Measurements from ENCODE around the gene FOXP1. TPM values are rescaled to one million over a fixed set of nuclear protein-coding genes. Genes with fewer than 3 reads are reported as not detected.

FOXP1 gene
- total and polyA plus RNA-seq, 2 of the 13 experiments (the other 11 are each of a cell fraction or from before 2014, with no cell fraction given), result 40.4 to 59.0 TPM

- TF ChIP-seq PATZ1 (CRISPR knock-in tag; IDR thresholded peaks at IDR 0.05), result no peak
- no peak for TF ChIP-seq ZNF839 (CRISPR knock-in tag; IDR thresholded peaks at IDR 0.05; ENCODE audit: borderline replicate concordance)
- TF ChIP-seq NR2F6 (IDR thresholded peaks at IDR 0.05), result no peak
- 0 out of 2 replicates have a peak, but pooled peaks have one; percentile 32 for TF ChIP-seq NR2F6 (CRISPR knock-in tag; IDR thresholded peaks at IDR 0.05)
- TF ChIP-seq CENPX (CRISPR knock-in tag; IDR thresholded peaks at IDR 0.05), result no peak
- TF ChIP-seq FOXA3 (CRISPR knock-in tag; IDR thresholded peaks at IDR 0.05), result peak; percentile 68
- TF ChIP-seq ZSCAN22 (CRISPR knock-in tag; IDR thresholded peaks at IDR 0.05), result no peak
- TF ChIP-seq ZNF724P (CRISPR knock-in tag; IDR thresholded peaks at IDR 0.05; ENCODE audit: borderline replicate concordance), result no peak
- TF ChIP-seq SAP130 (CRISPR knock-in tag; IDR thresholded peaks at IDR 0.05; ENCODE audit: low read depth), result peak; percentile 38
- TF ChIP-seq NKX3-1 (CRISPR knock-in tag; IDR thresholded peaks at IDR 0.05), result no peak
- peak; percentile 41; the same call in 1 of the 2 replicates for TF ChIP-seq FOSL2 (CRISPR knock-in tag; IDR thresholded peaks at IDR 0.05)
- TF ChIP-seq ZGPAT (CRISPR knock-in tag; IDR thresholded peaks at IDR 0.05), result 0 out of 2 replicates have a peak, but pooled peaks have one; percentile 31
- TF ChIP-seq, protein P1, sequence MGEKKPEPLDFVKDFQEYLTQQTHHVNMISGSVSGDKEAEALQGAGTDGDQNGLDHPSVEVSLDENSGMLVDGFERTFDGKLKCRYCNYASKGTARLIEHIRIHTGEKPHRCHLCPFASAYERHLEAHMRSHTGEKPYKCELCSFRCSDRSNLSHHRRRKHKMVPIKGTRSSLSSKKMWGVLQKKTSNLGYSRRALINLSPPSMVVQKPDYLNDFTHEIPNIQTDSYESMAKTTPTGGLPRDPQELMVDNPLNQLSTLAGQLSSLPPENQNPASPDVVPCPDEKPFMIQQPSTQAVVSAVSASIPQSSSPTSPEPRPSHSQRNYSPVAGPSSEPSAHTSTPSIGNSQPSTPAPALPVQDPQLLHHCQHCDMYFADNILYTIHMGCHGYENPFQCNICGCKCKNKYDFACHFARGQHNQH (CRISPR knock-in tag; IDR thresholded peaks at IDR 0.05), result peak; percentile 64
- TF ChIP-seq ATM (IDR thresholded peaks at IDR 0.05; ENCODE audit: borderline replicate concordance), result no peak
- TF ChIP-seq ELF3 (CRISPR knock-in tag; IDR thresholded peaks at IDR 0.05), result peak; percentile 34; the same call in 1 of the 2 replicates
- no peak; the same call in 1 of the 2 replicates for TF ChIP-seq SOX13 (IDR thresholded peaks at IDR 0.05)
- peak in 1 of 2 experiments; percentile 86; a peak in 2 of 4 replicates for TF ChIP-seq SOX13 (CRISPR knock-in tag; conservative IDR thresholded peaks at IDR 0.05 in 1 of 2, IDR thresholded peaks at IDR 0.05 in 1 of 2)
- no peak for TF ChIP-seq ZNF407 (CRISPR knock-in tag; IDR thresholded peaks at IDR 0.05; ENCODE audit: not compliant biosample characterization)
These were observed 450.4 kb downstream of the FOXP1 start (continued) for GRCh38 chr3:71132995-71133730.
